Measurements from ENCODE around the gene INIP. TPM values are rescaled to one million over a fixed set of nuclear protein-coding genes. Genes with fewer than 3 reads are reported as not detected.
A peak's percentile ranks its signal among the peaks of the same experiment; 100 is the strongest.

The INIP gene
- total and polyA plus RNA-seq, 7 donors = 10.0 to 28.4 (median 13.3) TPM

GRCh38 chr9:112757282-112757883 lies 39.5 kb upstream of the INIP start:
- TF ChIP-seq CTCF (IDR thresholded peaks at IDR 0.05) = no peak
- no peak for TF ChIP-seq POLR2AphosphoS5 (IDR thresholded peaks at IDR 0.05)
- TF ChIP-seq POLR2A (IDR thresholded peaks at IDR 0.05) = no peak
- TF ChIP-seq EP300 (IDR thresholded peaks at IDR 0.05) = no peak
- WGBS, 2 donors = 31 to 68% methylated on average over 7 of the region's 7 CpGs
- Histone ChIP-seq H3K4me3 (no peak overlapping the region), H3K9me3 (no peaks in the 10 kb centered on the region), H3K4me1 (peaks cover 0 to 87% (median 57%) of the 10 kb centered on the region in 4 donors), H3K27me3 (no peaks in the 10 kb centered on the region), H3K36me3 (no peaks in the 10 kb centered on the region), H3K27ac (peak overlapping the region in 3 of 4 donors; percentile 15 to 89 (median 77))
- no peak for DNase-seq
- intact Hi-C loops (cut with DNase I) = no loop called here

- Histone ChIP-seq H3K36me3 (no peaks in the 10 kb centered on the region), H3K4me1 (peaks cover 0 to 81% (median 66%) of the 10 kb centered on the region in 4 donors), H3K4me3 (no peak overlapping the region), H3K27me3 (no peaks in the 10 kb centered on the region), H3K27ac (peak overlapping the region; percentile 63 to 89 (median 76)), H3K9me3 (no peaks in the 10 kb centered on the region)
- DNase-seq = no peak
- 61 to 76% methylated on average over 4 of the region's 4 CpGs for WGBS, 2 donors
- no peak for TF ChIP-seq CTCF (IDR thresholded peaks at IDR 0.05)
- TF ChIP-seq POLR2A (IDR thresholded peaks at IDR 0.05) = no peak
- peak; percentile 7 to 59 (median 26) for TF ChIP-seq POLR2AphosphoS5 (IDR thresholded peaks at IDR 0.05)
- TF ChIP-seq EP300 (IDR thresholded peaks at IDR 0.05) = peak in 1 of 4 donors; percentile 20
- intact Hi-C loops (cut with DNase I) = no loop called here
Observed at GRCh38 chr9:112755675-112756074, 37.8 kb upstream of the INIP start.

GRCh38 chr9:112755016-112755427 lies 37.1 kb upstream of the INIP start:
- Histone ChIP-seq H3K36me3 (no peaks in the 10 kb centered on the region), H3K27me3 (no peaks in the 10 kb centered on the region), H3K9me3 (no peaks in the 10 kb centered on the region), H3K4me1 (peaks cover 0 to 77% (median 65%) of the 10 kb centered on the region in 4 donors), H3K27ac (peak overlapping the region; percentile 63 to 89 (median 76)), H3K4me3 (no peak overlapping the region)
- TF ChIP-seq POLR2AphosphoS5 (IDR thresholded peaks at IDR 0.05) (no peak), POLR2A (IDR thresholded peaks at IDR 0.05) (no peak)
- WGBS, 2 donors = 37 to 62% methylated on average over 5 of the region's 5 CpGs
- intact Hi-C loops (cut with DNase I) = no loop called here
- DNase-seq = no peak

GRCh38 chr9:112754578-112754977 lies 36.7 kb upstream of the INIP start:
- no peak for TF ChIP-seq EP300 (IDR thresholded peaks at IDR 0.05)
- TF ChIP-seq POLR2A (IDR thresholded peaks at IDR 0.05) = no peak
- TF ChIP-seq POLR2AphosphoS5 (IDR thresholded peaks at IDR 0.05) = no peak
- no peak for TF ChIP-seq CTCF (IDR thresholded peaks at IDR 0.05)
- no peaks in the 10 kb centered on the region for H3K36me3 ChIP-seq
- no peaks in the 10 kb centered on the region for H3K9me3 ChIP-seq
- intact Hi-C loops (cut with DNase I) = no loop called here
- peak overlapping the region; percentile 63 to 89 (median 76) for H3K27ac ChIP-seq
- H3K4me1 ChIP-seq = peaks cover 0 to 77% (median 67%) of the 10 kb centered on the region in 4 donors
- no peak overlapping the region for H3K4me3 ChIP-seq
- 41 to 49% methylated on average over 3 of the region's 3 CpGs for WGBS, 2 donors
- H3K27me3 ChIP-seq = no peaks in the 10 kb centered on the region
- DNase-seq = no peak

GRCh38 chr9:112753725-112754124 lies 35.8 kb upstream of the INIP start:
- H3K4me3 ChIP-seq = no peak overlapping the region
- TF ChIP-seq CTCF (IDR thresholded peaks at IDR 0.05) (no peak), POLR2AphosphoS5 (IDR thresholded peaks at IDR 0.05) (peak in 3 of 4 donors; percentile 15 to 42 (median 21))
- H3K27me3 ChIP-seq = no peaks in the 10 kb centered on the region
- peaks cover 0 to 77% (median 68%) of the 10 kb centered on the region in 4 donors for H3K4me1 ChIP-seq
- intact Hi-C loops (cut with DNase I) = no loop called here
- no peaks in the 10 kb centered on the region for H3K36me3 ChIP-seq
- peak overlapping the region; percentile 63 to 89 (median 76) for H3K27ac ChIP-seq
- WGBS, 2 donors = 76 to 78% methylated on average over 2 of the region's 2 CpGs
- H3K9me3 ChIP-seq = no peaks in the 10 kb centered on the region
- DNase-seq = no peak
